ENCODE data around the gene CTNNA2.

GRCh38 chr2:80328159-80328571 lies 815.3 kb downstream of the CTNNA2 start:
- TF ChIP-seq CTCF (conservative IDR thresholded peaks at IDR 0.05 in 1 of 2, IDR thresholded peaks at IDR 0.05 in 1 of 2; ENCODE audit: extremely low read depth in 1 of 2, insufficient read depth in 1 of 2, low read depth in 1 of 2, low read length in 2 of 2) (no peak), EZH2 (IDR thresholded peaks at IDR 0.05; ENCODE audit: borderline replicate concordance, low read length) (no peak)

Measured in mammary epithelial cell (primary cell).